ENCODE data around the gene NAT14. TPM values are rescaled to one million over a fixed set of nuclear protein-coding genes. Genes with fewer than 3 reads are reported as not detected.

The NAT14 gene
- total RNA-seq, 5 donors from 2014 or later (not counting 1 experiment from before 2014, with no cell fraction given), result 6.3 to 10.4 (median 8.1) TPM

- no peak overlapping the region for H3K4me3 ChIP-seq (ENCODE audit: control insufficient read depth in 1 of 2, extremely low read depth in 1 of 2, low read length in 1 of 2)
- H3K4me1 ChIP-seq (ENCODE audit: control insufficient read depth in 1 of 2, extremely low read depth in 1 of 2, insufficient read depth in 2 of 2, low read length in 2 of 2), result peaks cover 0 to 14% of the 10 kb centered on the region in 2 experiments
- H3K36me3 ChIP-seq (ENCODE audit: control insufficient read depth in 2 of 2, extremely low read depth in 1 of 2, insufficient read depth in 1 of 2, low read length in 1 of 2), result no peaks in the 10 kb centered on the region
- Mint-ChIP-seq H3K4me1 (peaks cover 11 to 18% (median 17%) of the 10 kb centered on the region in 3 donors), H3K27ac (no peak overlapping the region), H3K4me3 (no peak overlapping the region), H3K36me3 (no peaks in the 10 kb centered on the region), H3K9me3 (no peaks in the 10 kb centered on the region), H3K27me3 (no peaks in the 10 kb centered on the region)
- H3K9me3 ChIP-seq, result no peaks in the 10 kb centered on the region
- peaks cover 0 to 8% of the 10 kb centered on the region in 2 experiments for H3K27me3 ChIP-seq (replicated peaks in 1 of 2; ENCODE audit: control insufficient read depth in 2 of 2, extremely low read depth in 1 of 2, insufficient read depth in 2 of 2, low read length in 1 of 2)
- CTCF ChIA-PET, result interaction anchor here (0.7 to 2.2 kb wide), 2 partner anchors 10 to 13 kb away, joined by 3 to 13 read pairs; partner anchors contain the start of gene ZNF628 (in 1 of the 2)
- ATAC-seq (replicated peaks in 1 of 4), result no peak
- 96% methylated on average over 4 of the region's 4 CpGs for WGBS (ENCODE audit: insufficient coverage)
- no peak for DNase-seq
- H3K27ac ChIP-seq (ENCODE audit: low read length), result no peak overlapping the region
- POLR2A ChIA-PET, result interaction anchor here in 1 of 2 donors (0.6 kb wide), 1 partner anchor 883 kb away, joined by 14 read pairs; no protein-coding TSS in a partner anchor
Observed at GRCh38 chr19:55466241-55466614, 18.8 kb upstream of the NAT14 start.

- POLR2A ChIA-PET, result no interaction called here
- peaks cover 0 to 6% of the 10 kb centered on the region in 2 experiments for H3K4me1 ChIP-seq (ENCODE audit: control insufficient read depth in 1 of 2, extremely low read depth in 1 of 2, insufficient read depth in 2 of 2, low read length in 2 of 2)
Observed at GRCh38 chr19:55467236-55468053, 17.5 kb upstream of the NAT14 start.

GRCh38 chr19:55468054-55468393, 17.0 kb upstream of the NAT14 start:
- Mint-ChIP-seq H3K4me3 (no peak overlapping the region), H3K27ac (peak overlapping the region in 1 of 2 donors; percentile 23), H3K4me1 (peaks cover under 1 to 5% (median 3%) of the 10 kb centered on the region in 3 donors), H3K27me3 (no peaks in the 10 kb centered on the region), H3K9me3 (no peaks in the 10 kb centered on the region), H3K36me3 (no peaks in the 10 kb centered on the region)
- no CpG with 5 or more reads among the region's 4 CpGs for WGBS (ENCODE audit: insufficient coverage)
- Histone ChIP-seq H3K4me1 (ENCODE audit: control insufficient read depth in 1 of 2, extremely low read depth in 1 of 2, insufficient read depth in 2 of 2, low read length in 2 of 2) (peaks cover 0 to 5% of the 10 kb centered on the region in 2 experiments), H3K27ac (ENCODE audit: low read length) (no peak overlapping the region), H3K27me3 (replicated peaks in 1 of 2; ENCODE audit: control insufficient read depth in 2 of 2, extremely low read depth in 1 of 2, insufficient read depth in 2 of 2, low read length in 1 of 2) (peaks cover 0 to 13% of the 10 kb centered on the region in 2 experiments), H3K36me3 (ENCODE audit: control insufficient read depth in 2 of 2, extremely low read depth in 1 of 2, insufficient read depth in 1 of 2, low read length in 1 of 2) (no peaks in the 10 kb centered on the region), H3K9me3 (no peaks in the 10 kb centered on the region), H3K4me3 (ENCODE audit: control insufficient read depth in 1 of 2, extremely low read depth in 1 of 2, low read length in 1 of 2) (no peak overlapping the region)
- ChIA-PET POLR2A (no interaction called here), CTCF (interaction anchor here (0.5 to 2.2 kb wide), 6 partner anchors 8 to 167 kb away, joined by 4 to 21 read pairs (median 10); partner anchors contain the start of gene ZNF628 (in 2 of the 2))
- DNase-seq (no peak), ATAC-seq (replicated peaks in 1 of 4) (peak in 1 of 4 experiments; percentile 34)

More at GRCh38 chr19:55467236-55468053, 17.5 kb upstream of the NAT14 start:
- Histone ChIP-seq H3K4me3 (ENCODE audit: control insufficient read depth in 1 of 2, extremely low read depth in 1 of 2, low read length in 1 of 2) (no peak overlapping the region), H3K27me3 (replicated peaks in 1 of 2; ENCODE audit: control insufficient read depth in 2 of 2, extremely low read depth in 1 of 2, insufficient read depth in 2 of 2, low read length in 1 of 2) (peaks cover 0 to 9% of the 10 kb centered on the region in 2 experiments), H3K36me3 (ENCODE audit: control insufficient read depth in 2 of 2, extremely low read depth in 1 of 2, insufficient read depth in 1 of 2, low read length in 1 of 2) (no peaks in the 10 kb centered on the region), H3K27ac (ENCODE audit: low read length) (no peak overlapping the region), H3K9me3 (no peaks in the 10 kb centered on the region)
- Mint-ChIP-seq H3K4me3 (no peak overlapping the region), H3K27ac (peak overlapping the region in 1 of 2 donors; percentile 23), H3K27me3 (no peaks in the 10 kb centered on the region), H3K36me3 (no peaks in the 10 kb centered on the region), H3K4me1 (peaks cover 3 to 9% (median 6%) of the 10 kb centered on the region in 3 donors), H3K9me3 (no peaks in the 10 kb centered on the region)
- DNase-seq, result peak in 27 of 35 experiments; percentile 20 to 78 (median 50)
- peak; percentile 84 to 96 (median 90) for ATAC-seq (replicated peaks in 1 of 4)
- CTCF ChIA-PET, result interaction anchor here (0.5 to 2.2 kb wide), 10 partner anchors 8 to 431 kb away, joined by 3 to 21 read pairs (median 6); partner anchors contain the start of gene ZNF628 (in 2 of the 2)
- WGBS (ENCODE audit: insufficient coverage), result 26% methylated on average over 22 of the region's 29 CpGs

GRCh38 chr19:55471266-55471665, 13.7 kb upstream of the NAT14 start:
- H3K27ac Mint-ChIP-seq, result no peak overlapping the region
- H3K27me3 Mint-ChIP-seq, result no peaks in the 10 kb centered on the region
- no peaks in the 10 kb centered on the region for H3K36me3 Mint-ChIP-seq
- WGBS (ENCODE audit: insufficient coverage), result 89% methylated on average over 11 of the region's 13 CpGs
- ATAC-seq (replicated peaks in 1 of 4) (no peak), DNase-seq (no peak)
- no peak overlapping the region for H3K4me3 ChIP-seq (ENCODE audit: control insufficient read depth in 1 of 2, extremely low read depth in 1 of 2, low read length in 1 of 2)
- H3K4me1 ChIP-seq (ENCODE audit: control insufficient read depth in 1 of 2, extremely low read depth in 1 of 2, insufficient read depth in 2 of 2, low read length in 2 of 2), result peaks cover 2 to 11% of the 10 kb centered on the region in 2 experiments
- no peaks in the 10 kb centered on the region for H3K36me3 ChIP-seq (ENCODE audit: control insufficient read depth in 2 of 2, extremely low read depth in 1 of 2, insufficient read depth in 1 of 2, low read length in 1 of 2)
- no peak overlapping the region for H3K27ac ChIP-seq (ENCODE audit: low read length)
- H3K4me3 Mint-ChIP-seq, result no peak overlapping the region
- H3K9me3 Mint-ChIP-seq, result no peaks in the 10 kb centered on the region
- peaks cover 0 to 15% of the 10 kb centered on the region in 2 experiments for H3K27me3 ChIP-seq (replicated peaks in 1 of 2; ENCODE audit: control insufficient read depth in 2 of 2, extremely low read depth in 1 of 2, insufficient read depth in 2 of 2, low read length in 1 of 2)
- ChIA-PET CTCF (no interaction called here), POLR2A (no interaction called here)
- H3K9me3 ChIP-seq, result no peaks in the 10 kb centered on the region
- peaks cover 0 to 8% (median 7%) of the 10 kb centered on the region in 3 donors for H3K4me1 Mint-ChIP-seq

GRCh38 chr19:55472463-55472862, 12.5 kb upstream of the NAT14 start:
- Histone ChIP-seq H3K4me3 (ENCODE audit: control insufficient read depth in 1 of 2, extremely low read depth in 1 of 2, low read length in 1 of 2) (no peak overlapping the region), H3K36me3 (ENCODE audit: control insufficient read depth in 2 of 2, extremely low read depth in 1 of 2, insufficient read depth in 1 of 2, low read length in 1 of 2) (no peaks in the 10 kb centered on the region), H3K27ac (ENCODE audit: low read length) (no peak overlapping the region), H3K9me3 (no peaks in the 10 kb centered on the region), H3K27me3 (replicated peaks in 1 of 2; ENCODE audit: control insufficient read depth in 2 of 2, extremely low read depth in 1 of 2, insufficient read depth in 2 of 2, low read length in 1 of 2) (peaks cover 0 to 15% of the 10 kb centered on the region in 2 experiments), H3K4me1 (ENCODE audit: control insufficient read depth in 1 of 2, extremely low read depth in 1 of 2, insufficient read depth in 2 of 2, low read length in 2 of 2) (peaks cover 2 to 19% of the 10 kb centered on the region in 2 experiments)
- H3K4me3 Mint-ChIP-seq, result no peak overlapping the region
- ATAC-seq (replicated peaks in 1 of 4) (no peak), DNase-seq (no peak)
- no peaks in the 10 kb centered on the region for H3K36me3 Mint-ChIP-seq
- ChIA-PET CTCF (no interaction called here), POLR2A (no interaction called here)
- H3K4me1 Mint-ChIP-seq, result peaks cover 0 to 10% (median 8%) of the 10 kb centered on the region in 3 donors
- WGBS (ENCODE audit: insufficient coverage), result 80% methylated on average over 7 of the region's 8 CpGs
- H3K27me3 Mint-ChIP-seq, result no peaks in the 10 kb centered on the region
- no peaks in the 10 kb centered on the region for H3K9me3 Mint-ChIP-seq
- no peak overlapping the region for H3K27ac Mint-ChIP-seq

GRCh38 chr19:55473225-55474012, 11.6 kb upstream of the NAT14 start:
- no peak overlapping the region for H3K27ac ChIP-seq (ENCODE audit: low read length)
- Mint-ChIP-seq H3K4me1 (peaks cover 9 to 15% (median 15%) of the 10 kb centered on the region in 3 donors), H3K27ac (no peak overlapping the region), H3K36me3 (peaks cover 5% of the 10 kb centered on the region), H3K9me3 (no peaks in the 10 kb centered on the region), H3K27me3 (no peaks in the 10 kb centered on the region), H3K4me3 (no peak overlapping the region)
- no peaks in the 10 kb centered on the region for H3K36me3 ChIP-seq (ENCODE audit: control insufficient read depth in 2 of 2, extremely low read depth in 1 of 2, insufficient read depth in 1 of 2, low read length in 1 of 2)
- ATAC-seq (replicated peaks in 1 of 4) (no peak), DNase-seq (no peak)
- peaks cover 0 to 10% of the 10 kb centered on the region in 2 experiments for H3K27me3 ChIP-seq (replicated peaks in 1 of 2; ENCODE audit: control insufficient read depth in 2 of 2, extremely low read depth in 1 of 2, insufficient read depth in 2 of 2, low read length in 1 of 2)
- 90% methylated on average over 9 of the region's 16 CpGs for WGBS (ENCODE audit: insufficient coverage)
- no peak overlapping the region for H3K4me3 ChIP-seq (ENCODE audit: control insufficient read depth in 1 of 2, extremely low read depth in 1 of 2, low read length in 1 of 2)
- ChIA-PET CTCF (interaction anchor here in 1 of 2 donors (1.3 kb wide), 1 partner anchor 28 kb away, joined by 3 read pairs; no protein-coding TSS in a partner anchor), POLR2A (no interaction called here)
- H3K9me3 ChIP-seq, result no peaks in the 10 kb centered on the region
- H3K4me1 ChIP-seq (ENCODE audit: control insufficient read depth in 1 of 2, extremely low read depth in 1 of 2, insufficient read depth in 2 of 2, low read length in 2 of 2), result peaks cover 2 to 24% of the 10 kb centered on the region in 2 experiments

All from T-cell (primary cell).